K562 (cell line): ENCODE measurements around the gene CAPN13. TPM values are rescaled to one million over a fixed set of nuclear protein-coding genes. Genes with fewer than 3 reads are reported as not detected.

Source experiments
- ATAC-seq: fragments of 200-7000 bp; cut with Tn5 transposase; 3 replicates; pipeline ENCODE4 v1.9.1; 2020; ENCODE audit warnings: moderate library complexity
- BruUV-seq: library from RNA; stranded (reverse); fragments of 400-500 nt; replicated peaks from 2 replicates; lab custom pipeline; 2021; lab: Mats Ljungman, UMichigan
- CTCF ChIA-PET: fragments of 300-600 bp; formaldehyde crosslinking; extraction: SDS; loops from one replicate; lab custom pipeline; 2021; ENCODE audit warnings: low intra/inter-chr PET ratio; lab: Yijun Ruan, JAX
- POLR2A ChIA-PET: fragments of 300-600, 350-650 bp; sonication (Branson Sonifier 250); formaldehyde crosslinking; extraction: SDS; loops from one replicate; lab custom pipeline; 2021; ENCODE audit warnings: antibody characterized with exemption, inconsistent platforms; lab: Yijun Ruan, JAX
- DNase-seq, 4 experiments: peaks; one replicate each; pipeline versions ENCODE4 v3.0.0 to v3.0.0-alpha.2; 2011 to 2018; ENCODE audit warnings: low spot score in 3 of 4, mixed read lengths in 3 of 4; ENCODE audit errors: extremely low read depth in 1 of 4
- FAIRE-seq: peaks from 2 replicates; lab custom pipeline; 2011; peaks lifted over from hg19 to GRCh38; lab: Jason Lieb, UNC
- H2AFZ ChIP-seq: 2 replicates; pipeline ENCODE4 v1.6.0; 2011; ENCODE audit warnings: low read depth, low read length, control low read depth, inconsistent platforms
- H3K27ac ChIP-seq: fragments of 200-600 bp; 3 replicates; pipeline ENCODE4 v1.8.0; 2011; ENCODE audit warnings: low read depth, mild to moderate bottlenecking, control low read depth, inconsistent platforms, low read length, moderate library complexity, mixed read lengths; ENCODE audit errors: extremely low read depth
- H3K27me3 ChIP-seq, 2 experiments: fragments of 300-600 bp in 1 of 2; 2 replicates in 1 of 2; 3 replicates in 1 of 2; pipeline versions ENCODE4 v1.6.0 to v1.8.0; 2011; ENCODE audit warnings: inconsistent platforms in 2 of 2, low read length in 2 of 2, mild to moderate bottlenecking in 1 of 2, mixed read lengths in 1 of 2, moderate library complexity in 1 of 2; ENCODE audit not compliant: control insufficient read depth in 2 of 2, insufficient read depth in 2 of 2
- H3K36me3 ChIP-seq: fragments of 300-600 bp; 3 replicates; pipeline ENCODE4 v1.8.0; 2011; ENCODE audit warnings: mild to moderate bottlenecking, low read length, inconsistent platforms; ENCODE audit not compliant: control insufficient read depth, insufficient read depth
- H3K4me1 ChIP-seq, 2 experiments: fragments of 200-600 bp in 1 of 2; replicated peaks in 1 of 2; 2 replicates in 1 of 2; 3 replicates in 1 of 2; pipeline versions ENCODE4 v1.5.1 to v1.8.0; 2011; ENCODE audit warnings: inconsistent platforms in 2 of 2, low read length in 2 of 2, mild to moderate bottlenecking in 1 of 2, mixed read lengths in 1 of 2, moderate library complexity in 1 of 2; ENCODE audit not compliant: control insufficient read depth in 2 of 2, insufficient read depth in 2 of 2
- H3K4me2 ChIP-seq: 2 replicates; pipeline ENCODE4 v1.6.1; 2011; ENCODE audit warnings: low read length, control low read depth, inconsistent platforms, mixed read lengths; ENCODE audit not compliant: insufficient read depth
- H3K4me3 ChIP-seq: fragments of 200-600 bp; sonication (generic), shearing (Covaris generic); 2 replicates; pipeline ENCODE4 v1.5.1; 2016; ENCODE audit warnings: control low read depth, inconsistent platforms
- H3K79me2 ChIP-seq: fragments of 200-600 bp; 3 replicates; pipeline ENCODE4 v1.8.0; 2011; ENCODE audit warnings: low read length, inconsistent platforms; ENCODE audit not compliant: control insufficient read depth, insufficient read depth
- H3K9ac ChIP-seq, 2 experiments: 2 replicates each; pipeline versions ENCODE4 v1.6.0 to v1.6.1; 2011; ENCODE audit warnings: low read depth in 2 of 2, low read length in 2 of 2, control low read depth in 1 of 2, inconsistent platforms in 1 of 2, mild to moderate bottlenecking in 1 of 2, mixed read lengths in 1 of 2; ENCODE audit not compliant: insufficient read depth in 1 of 2
- H3K9me1 ChIP-seq: one replicate; pipeline ENCODE4 v1.6.0; 2011; ENCODE audit warnings: inconsistent platforms, mild to moderate bottlenecking, low read length, moderate library complexity; ENCODE audit not compliant: control insufficient read depth, insufficient read depth
- H3K9me3 ChIP-seq: replicated peaks from 2 replicates; pipeline ENCODE4 v1.5.1; 2011; ENCODE audit warnings: low read depth, low read length, inconsistent platforms; ENCODE audit not compliant: control insufficient read depth, insufficient read depth
- H4K20me1 ChIP-seq: replicated peaks from 2 replicates; pipeline ENCODE4 v1.6.1; 2011; ENCODE audit warnings: low read length, inconsistent platforms, mixed read lengths; ENCODE audit not compliant: control insufficient read depth, insufficient read depth
- COPS2 ChIP-seq: fragments of 450-650 bp; conservative IDR thresholded peaks from 2 replicates; pipeline ENCODE4 v1.6.1; 2016; ENCODE audit warnings: mild to moderate bottlenecking, moderate library complexity
- DNMT1 ChIP-seq: fragments of 450-650 bp; IDR thresholded peaks from 2 replicates; pipeline ENCODE4 v1.6.1; 2016; ENCODE audit warnings: antibody characterized with exemption, mild to moderate bottlenecking
- IRF2 ChIP-seq: sonication (generic); formaldehyde crosslinking; IDR thresholded peaks from 2 replicates; pipeline ENCODE4 v1.8.1; 2022; ENCODE audit warnings: mild to moderate bottlenecking, missing genetic modification reagents
- NONO ChIP-seq, 2 experiments: fragments of 200-400 bp in 1 of 2; fragments of 450-650 bp in 1 of 2; formaldehyde crosslinking in 1 of 2; IDR thresholded peaks; 2 replicates each; pipeline ENCODE4 v1.6.1; 2017; ENCODE audit warnings: low read depth in 2 of 2, mild to moderate bottlenecking in 2 of 2, moderate library complexity in 2 of 2, low read length in 1 of 2
- NR2C1 ChIP-seq, 2 experiments: fragments of 450-650 bp; IDR thresholded peaks; 2 replicates each; pipeline ENCODE4 v1.6.1; 2017; ENCODE audit warnings: mild to moderate bottlenecking in 2 of 2, antibody characterized with exemption in 1 of 2, inconsistent platforms in 1 of 2, missing compliant biosample characterization in 1 of 2, missing genetic modification characterization in 1 of 2
- POLR2AphosphoS5 ChIP-seq: IDR thresholded peaks from 2 replicates; pipeline ENCODE4 v1.6.1; 2011; ENCODE audit warnings: mild to moderate bottlenecking, low read depth, low read length, moderate library complexity; ENCODE audit not compliant: control insufficient read depth, insufficient read depth
- PPARD ChIP-seq: fragments of 250-450 bp; sonication (Bioruptor Pico); IDR thresholded peaks from 2 replicates; pipeline ENCODE4 v1.8.0; 2022; ENCODE audit warnings: inconsistent platforms, mild to moderate bottlenecking, moderate library complexity
- SMAD3 ChIP-seq: fragments of 450-650 bp; formaldehyde crosslinking; conservative IDR thresholded peaks from 2 replicates; pipeline ENCODE4 v1.4.0; 2020; ENCODE audit warnings: mild to moderate bottlenecking
- SMARCA5 ChIP-seq: fragments of 450-650 bp; IDR thresholded peaks from 2 replicates; pipeline ENCODE4 v1.6.1; 2016
- ZNF184 ChIP-seq: sonication (generic); formaldehyde crosslinking; IDR thresholded peaks from 2 replicates; pipeline ENCODE4 v1.5.0; 2020; ENCODE audit warnings: missing genetic modification reagents
- ZNF217 ChIP-seq: sonication (generic); formaldehyde crosslinking; IDR thresholded peaks from 2 replicates; pipeline ENCODE4 v1.8.0; 2022; ENCODE audit warnings: mild to moderate bottlenecking, missing genetic modification reagents
- ZNF75A ChIP-seq: fragments of 450-650 bp; formaldehyde crosslinking; IDR thresholded peaks from 2 replicates; pipeline ENCODE4 v1.4.0; 2020; ENCODE audit warnings: mild to moderate bottlenecking
- WGBS: fragments of 100-300 bp; shearing (Covaris generic); methylation state at CpG from one replicate; pipeline ENCODE4 v1.1.6; 2016; ENCODE audit warnings: low coverage, mixed read lengths; ENCODE audit not compliant: insufficient coverage; ENCODE audit errors: missing lambda C conversion rate; 5-methylcytosine and 5-hydroxymethylcytosine counted together
- in situ Hi-C: fragments of 300-500 bp; cut with MboI; formaldehyde crosslinking; loops from 4 replicates; pipeline ENCODE4 v1.15.0; 2018; ENCODE audit warnings: inconsistent platforms, mixed read lengths
- intact Hi-C: fragments of 100-400 bp; cut with micrococcal nuclease; formaldehyde crosslinking; loops from 2 replicates; pipeline ENCODE4 v1.14.2; 2022
- polyA plus RNA-seq, 8 experiments: library from polyadenylated mRNA; depleted of rRNA in 4 of 8; stranded (reverse) in 5 of 8; unstranded in 3 of 8; fragments of >200 nt; fragmentation: Nextera tagmentation in 2 of 8; fragmentation: Illumina TruSeq in 1 of 8; extraction: Ambion mirVana in 2 of 8; extraction: Trizol in 1 of 8; gene quantifications; 2 replicates each; pipeline versions ENCODE4 v1.2.1 to v1.2.3, GENCODE V29; 2011 to 2014; ENCODE audit warnings: inconsistent platforms in 1 of 8, missing spikeins in 1 of 8
- total RNA-seq, 7 experiments: library from RNA; depleted of rRNA in 6 of 7; stranded (reverse); fragments of >200 nt in 6 of 7; fragmentation: Illumina TruSeq in 2 of 7; extraction: Trizol in 2 of 7; gene quantifications; 2 replicates each; pipeline versions ENCODE4 v1.2.1 to v1.2.3, GENCODE V29; 2011 to 2021; ENCODE audit warnings: low replicate concordance in 1 of 7
- TF ChIP-seq, protein P1 (sequence below), 2 experiments: fragments of 200-800 bp in 1 of 2; sonication (Bioruptor generic) in 1 of 2; sonication (generic) in 1 of 2; formaldehyde crosslinking in 1 of 2; IDR thresholded peaks in 1 of 2; conservative IDR thresholded peaks in 1 of 2; 2 replicates each; pipeline versions ENCODE4 v1.5.0 to v1.6.1; 2016 to 2020; ENCODE audit warnings: missing compliant biosample characterization in 1 of 2, missing genetic modification characterization in 1 of 2, missing genetic modification reagents in 1 of 2
- TF ChIP-seq, protein P2 (sequence below): IDR thresholded peaks from 2 replicates; pipeline ENCODE4 v1.6.1; 2012; ENCODE audit warnings: low read depth, low read length, improper control_type of control experiment, borderline replicate concordance

CAPN13 gene
- total and polyA plus RNA-seq, 9 of the 15 experiments (the other 6 are each of a cell fraction or from before 2014, with no cell fraction given): not detected

- CTCF ChIA-PET: interaction anchor here (0.7 kb wide), 1 partner anchor 80 kb away, joined by 3 read pairs; no protein-coding TSS in a partner anchor
These were observed 1.4 kb upstream of the CAPN13 start for GRCh38 chr2:30808695-30809094.

More at GRCh38 chr2:30808695-30809094, 1.4 kb upstream of the CAPN13 start:
- Histone ChIP-seq H3K9me3 (no peaks in the 10 kb centered on the region), H3K9ac (no peak overlapping the region), H3K36me3 (no peaks in the 10 kb centered on the region), H3K27me3 (peaks cover 0 to 8% of the 10 kb centered on the region in 2 experiments; a peak in 2 of 5 replicates), H3K4me2 (no peak overlapping the region), H3K79me2 (no peaks in the 10 kb centered on the region), H4K20me1 (no peaks in the 10 kb centered on the region), H2AFZ (no peak overlapping the region), H3K27ac (no peak overlapping the region), H3K9me1 (no peaks in the 10 kb centered on the region), H3K4me1 (no peaks in the 10 kb centered on the region), H3K4me3 (no peak overlapping the region)
- DNase-seq (no peak), ATAC-seq (no peak), FAIRE-seq (no peak)
- TF ChIP-seq, protein P1, sequence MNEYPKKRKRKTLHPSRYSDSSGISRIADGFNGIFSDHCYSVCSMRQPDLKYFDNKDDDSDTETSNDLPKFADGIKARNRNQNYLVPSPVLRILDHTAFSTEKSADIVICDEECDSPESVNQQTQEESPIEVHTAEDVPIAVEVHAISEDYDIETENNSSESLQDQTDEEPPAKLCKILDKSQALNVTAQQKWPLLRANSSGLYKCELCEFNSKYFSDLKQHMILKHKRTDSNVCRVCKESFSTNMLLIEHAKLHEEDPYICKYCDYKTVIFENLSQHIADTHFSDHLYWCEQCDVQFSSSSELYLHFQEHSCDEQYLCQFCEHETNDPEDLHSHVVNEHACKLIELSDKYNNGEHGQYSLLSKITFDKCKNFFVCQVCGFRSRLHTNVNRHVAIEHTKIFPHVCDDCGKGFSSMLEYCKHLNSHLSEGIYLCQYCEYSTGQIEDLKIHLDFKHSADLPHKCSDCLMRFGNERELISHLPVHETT (CRISPR knock-in tag; conservative IDR thresholded peaks at IDR 0.05 in 1 of 2, IDR thresholded peaks at IDR 0.05 in 1 of 2): no peak
- TF ChIP-seq ZNF217: no peak
- TF ChIP-seq SMARCA5: no peak
- TF ChIP-seq ZNF75A (CRISPR knock-in tag): no peak
- no peak for TF ChIP-seq IRF2 (CRISPR knock-in tag)
- no peak for TF ChIP-seq SMAD3 (CRISPR knock-in tag)
- no peak for TF ChIP-seq NONO (IDR thresholded peaks at IDR 0.05; ENCODE audit: low read depth in 2 of 2, low read length in 1 of 2)
- no peak for TF ChIP-seq COPS2
- no peak for TF ChIP-seq POLR2AphosphoS5
- no peak for TF ChIP-seq DNMT1
- TF ChIP-seq NR2C1 (IDR thresholded peaks at IDR 0.05): no peak
- TF ChIP-seq NR2C1 (tag; IDR thresholded peaks at IDR 0.05): no peak
- no peak for TF ChIP-seq ZNF184 (CRISPR knock-in tag)
- TF ChIP-seq, protein P2, sequence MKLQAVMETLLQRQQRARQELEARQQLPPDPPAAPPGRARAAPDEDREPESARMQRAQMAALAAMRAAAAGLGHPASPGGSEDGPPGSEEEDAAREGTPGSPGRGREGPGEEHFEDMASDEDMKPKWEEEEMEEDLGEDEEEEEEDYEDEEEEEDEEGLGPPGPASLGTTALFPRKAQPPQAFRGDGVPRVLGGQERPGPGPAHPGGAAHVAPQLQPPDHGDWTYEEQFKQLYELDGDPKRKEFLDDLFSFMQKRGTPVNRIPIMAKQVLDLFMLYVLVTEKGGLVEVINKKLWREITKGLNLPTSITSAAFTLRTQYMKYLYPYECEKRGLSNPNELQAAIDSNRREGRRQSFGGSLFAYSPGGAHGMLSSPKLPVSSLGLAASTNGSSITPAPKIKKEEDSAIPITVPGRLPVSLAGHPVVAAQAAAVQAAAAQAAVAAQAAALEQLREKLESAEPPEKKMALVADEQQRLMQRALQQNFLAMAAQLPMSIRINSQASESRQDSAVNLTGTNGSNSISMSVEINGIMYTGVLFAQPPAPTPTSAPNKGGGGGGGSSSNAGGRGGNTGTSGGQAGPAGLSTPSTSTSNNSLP: no peak
- no peak for TF ChIP-seq PPARD (CRISPR knock-in tag)
- intact Hi-C loops: no loop called here
- 0% methylated on average over 4 of the region's 4 CpGs for WGBS
- no TSS peak for BruUV-seq
- in situ Hi-C loops: no loop called here
- POLR2A ChIA-PET: interaction anchor here (0.6 kb wide), 1 partner anchor 37 kb away, joined by 3 read pairs; no protein-coding TSS in a partner anchor
